Neural progenitor cell (in vitro differentiated cells): ENCODE results near the gene CFDP1. TPM values are rescaled to one million over a fixed set of nuclear protein-coding genes. Genes with fewer than 3 reads are reported as not detected.

Source experiments
- DNase-seq: peaks from one replicate; pipeline ENCODE4 v3.0.0-alpha.2; 2016; ENCODE audit warnings: low spot score
- H2AFZ ChIP-seq: fragments of 200-600 bp; sonication (generic); replicated peaks from 2 replicates; pipeline ENCODE4 v1.6.1; 2016; ENCODE audit warnings: antibody characterized with exemption
- H3F3A ChIP-seq: fragments of 200-600 bp; sonication (generic); 2 replicates; pipeline ENCODE4 v1.6.1; 2016; ENCODE audit warnings: antibody characterized with exemption, low read depth
- H3K27ac ChIP-seq: fragments of 200-600 bp; sonication (generic); 2 replicates; pipeline ENCODE4 v1.5.1; 2016; ENCODE audit warnings: mild to moderate bottlenecking
- H3K27me3 ChIP-seq: fragments of 200-600 bp; sonication (generic); 2 replicates; pipeline ENCODE4 v1.6.1; 2016; ENCODE audit warnings: mild to moderate bottlenecking, moderate library complexity
- H3K36me3 ChIP-seq: fragments of 200-600 bp; sonication (generic); 2 replicates; pipeline ENCODE4 v1.5.1; 2016
- H3K4me1 ChIP-seq: fragments of 200-600 bp; sonication (generic); 2 replicates; pipeline ENCODE4 v1.6.1; 2016; ENCODE audit warnings: mixed run types
- H3K4me2 ChIP-seq: fragments of 200-600 bp; sonication (generic); 2 replicates; pipeline ENCODE4 v1.6.1; 2016
- H3K4me3 ChIP-seq: fragments of 200-600 bp; sonication (generic); 2 replicates; pipeline ENCODE4 v1.5.1; 2016
- H3K79me2 ChIP-seq: fragments of 200-600 bp; sonication (generic); 2 replicates; pipeline ENCODE4 v1.6.1; 2016; ENCODE audit warnings: low read depth
- H3K9ac ChIP-seq: fragments of 200-600 bp; sonication (generic); 2 replicates; pipeline ENCODE4 v1.6.1; 2016
- H3K9me3 ChIP-seq: fragments of 200-600 bp; sonication (generic); 2 replicates; pipeline ENCODE4 v1.5.1; 2016; ENCODE audit warnings: low read depth
- H4K20me1 ChIP-seq: fragments of 200-600 bp; sonication (generic); 2 replicates; pipeline ENCODE4 v1.6.1; 2016; ENCODE audit warnings: low read depth
- H3K27ac Mint-ChIP-seq: 3 replicates; pipeline ENCODE4 v1.8.0; 2021; ENCODE audit warnings: mixed read lengths
- H3K27me3 Mint-ChIP-seq: 2 replicates; pipeline ENCODE4 v1.8.0; 2022; ENCODE audit warnings: low read depth, mild to moderate bottlenecking, inconsistent platforms, moderate library complexity, mixed read lengths; ENCODE audit not compliant: insufficient read depth
- H3K36me3 Mint-ChIP-seq: 3 replicates; pipeline ENCODE4 v1.8.0; 2021; ENCODE audit warnings: mixed read lengths
- H3K4me1 Mint-ChIP-seq: 3 replicates; pipeline ENCODE4 v1.8.0; 2021; ENCODE audit warnings: mixed read lengths
- H3K4me3 Mint-ChIP-seq: 3 replicates; pipeline ENCODE4 v1.8.0; 2021; ENCODE audit warnings: mild to moderate bottlenecking, moderate library complexity, mixed read lengths
- H3K9me3 Mint-ChIP-seq: 3 replicates; pipeline ENCODE4 v1.8.0; 2020; ENCODE audit warnings: mixed read lengths
- CTCF ChIP-seq: fragments of 200-600 bp; sonication (generic); IDR thresholded peaks from 2 replicates; pipeline ENCODE4 v1.5.1; 2017; ENCODE audit warnings: antibody characterized with exemption, mild to moderate bottlenecking
- EZH2 ChIP-seq: fragments of 200-600 bp; sonication (generic); IDR thresholded peaks from 2 replicates; pipeline ENCODE4 v1.6.1; 2017; ENCODE audit warnings: antibody characterized with exemption, mild to moderate bottlenecking, moderate library complexity
- EZH2phosphoT487 ChIP-seq: fragments of 200-600 bp; sonication (generic); IDR thresholded peaks from 2 replicates; pipeline ENCODE4 v1.6.1; 2017; ENCODE audit warnings: antibody characterized with exemption
- total RNA-seq: library from RNA; depleted of rRNA; stranded (reverse); fragments of >200 nt; gene quantifications from 2 replicates; pipeline ENCODE4 v1.2.3, GENCODE V29; 2015; ENCODE audit warnings: low replicate concordance

CFDP1 gene
- total RNA-seq, 1 donor from 2014 or later = 159 TPM

- Histone ChIP-seq H3K4me1 (peaks cover 43% of the 10 kb centered on the region), H3K9ac (no peak overlapping the region), H2AFZ (no peak overlapping the region), H3K79me2 (peaks cover 72% of the 10 kb centered on the region), H3K27ac (no peak overlapping the region), H3F3A (peaks cover 24% of the 10 kb centered on the region), H3K27me3 (peaks cover 11% of the 10 kb centered on the region), H4K20me1 (peaks cover 93% of the 10 kb centered on the region), H3K4me3 (no peak overlapping the region), H3K36me3 (no peaks in the 10 kb centered on the region), H3K4me2 (peak overlapping the region; percentile 54), H3K9me3 (no peaks in the 10 kb centered on the region)
- peak overlapping the region; percentile 75 for H3K4me3 Mint-ChIP-seq
- H3K27ac Mint-ChIP-seq = no peak overlapping the region
- peaks cover 9% of the 10 kb centered on the region for H3K27me3 Mint-ChIP-seq
- peaks cover 77% of the 10 kb centered on the region for H3K4me1 Mint-ChIP-seq
- peaks cover 2% of the 10 kb centered on the region for H3K36me3 Mint-ChIP-seq
- DNase-seq = peak; percentile 78
- TF ChIP-seq CTCF (no peak), EZH2phosphoT487 (no peak), EZH2 (no peak)
- H3K9me3 Mint-ChIP-seq = no peaks in the 10 kb centered on the region
These were observed 180.1 kb downstream of the CFDP1 start for GRCh38 chr16:75252946-75253911.

GRCh38 chr16:75252049-75252864 is 181.0 kb downstream of the CFDP1 start:
- TF ChIP-seq EZH2phosphoT487 (no peak), CTCF (no peak), EZH2 (no peak)
- H3K9ac ChIP-seq = no peak overlapping the region
- DNase-seq = no peak
- H3K27ac Mint-ChIP-seq = peak overlapping the region; percentile 57
- H2AFZ ChIP-seq = no peak overlapping the region
- H3K36me3 ChIP-seq = no peaks in the 10 kb centered on the region
- peaks cover 72% of the 10 kb centered on the region for H3K79me2 ChIP-seq
- H3K4me3 Mint-ChIP-seq = peak overlapping the region; percentile 83
- H3K27ac ChIP-seq = no peak overlapping the region
- H3K9me3 Mint-ChIP-seq = no peaks in the 10 kb centered on the region
- peaks cover 76% of the 10 kb centered on the region for H3K4me1 Mint-ChIP-seq
- H3K9me3 ChIP-seq = no peaks in the 10 kb centered on the region
- peak overlapping the region; percentile 54 for H3K4me2 ChIP-seq
- peaks cover 93% of the 10 kb centered on the region for H4K20me1 ChIP-seq
- H3K36me3 Mint-ChIP-seq = peaks cover 4% of the 10 kb centered on the region
- H3K4me1 ChIP-seq = peaks cover 41% of the 10 kb centered on the region
- H3K27me3 ChIP-seq = peaks cover 11% of the 10 kb centered on the region
- peaks cover 9% of the 10 kb centered on the region for H3K27me3 Mint-ChIP-seq
- H3K4me3 ChIP-seq = peak overlapping the region; percentile 10
- peaks cover 24% of the 10 kb centered on the region for H3F3A ChIP-seq

GRCh38 chr16:75251280-75252048 is 181.8 kb downstream of the CFDP1 start, which contains the start of gene BCAR1:
Gene BCAR1 (minus strand): TSS chr16:75251624. CDS start chr16:75251482, 142 bp downstream.
- H3K79me2 ChIP-seq = peaks cover 72% of the 10 kb centered on the region
- H3K36me3 Mint-ChIP-seq = peaks cover 4% of the 10 kb centered on the region

More at GRCh38 chr16:75251280-75252048, 181.8 kb downstream of the CFDP1 start, which contains the start of gene BCAR1:
- DNase-seq = peak; percentile 97
- H3K27me3 Mint-ChIP-seq = peaks cover 10% of the 10 kb centered on the region
- no peaks in the 10 kb centered on the region for H3K9me3 ChIP-seq
- peaks cover 25% of the 10 kb centered on the region for H3F3A ChIP-seq
- TF ChIP-seq EZH2 = no peak
- peak; percentile 7 for TF ChIP-seq CTCF
- TF ChIP-seq EZH2phosphoT487 = peak; percentile 9
- H3K9me3 Mint-ChIP-seq = no peaks in the 10 kb centered on the region
- H3K27ac ChIP-seq = peak within 1 kb of the TSS; percentile 48
- H3K4me3 ChIP-seq = peak within 1 kb of the TSS; percentile 90
- H3K4me1 Mint-ChIP-seq = peaks cover 75% of the 10 kb centered on the region
- peak within 1 kb of the TSS; percentile 57 for H3K27ac Mint-ChIP-seq
- H4K20me1 ChIP-seq = peaks cover 93% of the 10 kb centered on the region
- H3K36me3 ChIP-seq = no peaks in the 10 kb centered on the region
- peak within 1 kb of the TSS; percentile 88 for H3K4me3 Mint-ChIP-seq
- peak within 1 kb of the TSS; percentile 99 for H3K4me2 ChIP-seq
- H3K4me1 ChIP-seq = peaks cover 35% of the 10 kb centered on the region
- H3K9ac ChIP-seq = peak within 1 kb of the TSS; percentile 72
- H3K27me3 ChIP-seq = peaks cover 11% of the 10 kb centered on the region
- H2AFZ ChIP-seq = no peak within 1 kb of the TSS
